Cardiac septum (tissue), 1 donor: ENCODE results near the gene HOPX. TPM values are rescaled to one million over a fixed set of nuclear protein-coding genes. Genes with fewer than 3 reads are reported as not detected.
"Not testable (repeated sequence)": the region's sequence is repeated elsewhere in the genome, so short reads cannot be mapped to it uniquely, and the experiment has no call there.

ENCODE experiments used
- DNase-seq: peaks from one replicate; pipeline ENCODE4 v3.0.0-alpha.2; 2020; ENCODE audit warnings: low spot score
- intact Hi-C: fragments of 100-400 bp; cut with DNase I; formaldehyde crosslinking; loops from one replicate; pipeline ENCODE4 v1.14.0; 2022
- total RNA-seq: library from RNA; stranded (reverse); fragmentation: NEBNext Ultra II Directional; extraction: Animal tissue kit (Norgen Biotek cat#: 25700); gene quantifications from one replicate; pipeline ENCODE4 v1.2.1, GENCODE V29; 2021
- donor health status: DM: no; HTN: no; CAD: no.

The HOPX gene
- total RNA-seq, 1 donor from 2014 or later = 5.2 TPM

DNA sequence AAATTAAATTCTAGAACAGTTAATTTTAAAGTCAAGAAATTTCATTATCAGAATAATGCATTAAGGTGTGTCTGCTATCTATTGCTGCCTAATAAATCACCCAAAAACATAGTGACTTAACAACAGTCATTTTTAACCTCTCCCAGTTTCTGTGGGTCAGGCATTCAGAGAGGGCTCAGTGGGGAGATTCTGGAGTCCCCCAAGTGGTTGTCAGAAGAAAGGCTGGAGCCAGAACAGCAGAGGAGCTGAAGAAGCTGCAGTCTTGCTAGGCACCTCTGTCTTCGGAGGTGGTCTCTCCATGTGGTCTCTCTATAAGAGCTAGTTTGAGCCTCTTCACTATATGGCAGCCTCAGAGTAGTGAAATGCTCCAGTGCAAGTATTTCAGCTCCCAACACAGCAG is 9.3 kb upstream of the HOPX start:
- intact Hi-C loops = no loop called here
- no peak for DNase-seq

DNA sequence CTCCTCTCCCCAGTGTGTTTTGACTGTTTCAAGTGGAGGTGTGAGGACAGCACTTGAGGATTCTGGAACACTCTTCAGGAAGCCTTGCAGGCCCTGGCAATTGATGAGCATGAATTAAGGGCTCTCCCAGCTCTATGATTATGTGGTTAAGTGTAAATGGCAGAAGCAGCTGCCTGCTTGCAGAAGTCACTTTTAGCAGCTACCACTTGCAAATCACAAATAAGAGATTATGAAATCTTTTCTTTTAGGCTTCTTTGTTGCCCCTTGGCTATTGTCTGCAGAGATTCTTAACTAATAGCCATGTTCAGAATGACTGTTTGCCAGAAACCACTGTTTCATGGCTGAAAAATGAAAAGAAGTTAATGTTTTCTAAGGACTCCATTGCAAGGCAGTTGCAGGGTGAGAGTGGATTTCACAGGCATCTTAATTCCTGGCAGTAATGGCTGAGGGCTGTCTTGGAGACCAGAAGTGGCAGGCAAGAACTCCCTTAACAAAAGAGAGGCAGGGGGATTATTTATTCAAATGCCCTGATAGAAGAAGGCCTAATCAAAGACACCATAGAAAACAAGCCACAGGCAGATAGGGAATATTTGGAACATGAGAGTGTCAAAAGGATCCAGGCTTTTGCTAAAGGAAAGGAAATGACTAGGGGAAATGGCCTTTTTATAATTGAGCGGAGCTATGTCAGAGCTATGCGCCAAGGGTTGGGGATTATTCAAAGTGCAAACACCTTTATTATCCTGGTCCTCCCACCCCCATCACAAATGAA is 8.3 kb upstream of the HOPX start:
- intact Hi-C loops = no loop called here
- DNase-seq = no peak

DNA sequence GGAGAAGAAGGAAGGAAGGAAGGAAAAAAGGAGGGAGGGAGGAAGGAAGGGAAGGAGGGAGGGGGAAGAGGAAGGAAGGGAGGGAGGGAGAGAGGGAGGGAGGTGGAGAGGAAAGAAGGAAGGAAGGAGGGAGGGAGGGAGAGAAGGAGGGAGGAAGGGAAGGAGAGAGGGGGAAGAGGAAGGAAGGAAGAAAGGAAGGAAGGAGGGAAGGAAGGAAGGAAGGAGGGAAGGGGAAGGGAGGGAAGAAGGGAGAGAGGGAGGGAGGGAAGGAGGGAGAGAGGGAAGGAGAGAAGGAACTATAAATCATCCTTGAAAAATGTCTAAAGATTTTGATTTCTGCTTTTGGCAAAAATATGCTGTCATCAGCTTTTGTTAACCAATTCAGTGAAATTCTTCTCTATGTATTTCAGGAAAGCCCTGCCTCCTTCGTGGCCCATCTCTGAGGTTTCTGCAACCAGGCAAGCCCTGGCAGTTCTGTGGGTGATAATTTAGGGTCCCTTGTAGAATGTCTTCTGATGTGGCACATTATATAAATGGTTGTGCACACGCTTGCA is 7.1 kb upstream of the HOPX start:
- intact Hi-C loops = no loop called here
- DNase-seq = no peak

DNA sequence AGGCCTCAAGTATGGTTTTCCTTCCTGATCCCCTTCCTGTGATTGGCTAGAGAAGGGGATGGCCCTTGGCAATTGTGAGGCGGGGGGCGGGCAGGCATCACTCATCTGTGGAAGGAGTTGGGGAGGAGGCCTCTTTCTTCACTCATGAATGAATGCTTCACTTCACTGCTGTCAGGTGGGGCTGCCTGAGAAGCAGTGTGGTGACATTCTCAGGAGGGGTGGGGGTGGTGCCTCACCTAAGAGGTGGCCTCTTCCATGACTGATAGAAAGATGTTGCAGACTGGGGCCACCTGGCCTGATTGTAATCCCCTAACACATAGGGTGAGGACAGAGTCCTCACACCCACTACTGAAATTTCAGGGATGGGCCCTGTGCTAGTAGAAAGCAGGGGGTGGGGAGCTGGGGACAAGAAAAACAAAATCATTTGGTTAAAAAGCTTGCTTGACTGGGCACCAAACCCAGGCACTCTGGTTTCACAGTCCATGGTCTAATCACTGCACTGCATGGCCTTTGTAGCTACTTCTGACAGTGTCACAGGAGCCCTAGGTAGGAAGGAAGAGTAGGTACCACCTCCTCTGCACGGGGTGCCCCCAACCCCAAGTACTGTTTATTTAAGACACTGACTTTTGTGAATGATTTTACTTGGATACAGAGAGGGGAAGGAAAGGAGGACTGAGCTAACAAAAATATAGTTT is 5.6 kb upstream of the HOPX start:
- DNase-seq = no peak
- intact Hi-C loops = no loop called here

DNA sequence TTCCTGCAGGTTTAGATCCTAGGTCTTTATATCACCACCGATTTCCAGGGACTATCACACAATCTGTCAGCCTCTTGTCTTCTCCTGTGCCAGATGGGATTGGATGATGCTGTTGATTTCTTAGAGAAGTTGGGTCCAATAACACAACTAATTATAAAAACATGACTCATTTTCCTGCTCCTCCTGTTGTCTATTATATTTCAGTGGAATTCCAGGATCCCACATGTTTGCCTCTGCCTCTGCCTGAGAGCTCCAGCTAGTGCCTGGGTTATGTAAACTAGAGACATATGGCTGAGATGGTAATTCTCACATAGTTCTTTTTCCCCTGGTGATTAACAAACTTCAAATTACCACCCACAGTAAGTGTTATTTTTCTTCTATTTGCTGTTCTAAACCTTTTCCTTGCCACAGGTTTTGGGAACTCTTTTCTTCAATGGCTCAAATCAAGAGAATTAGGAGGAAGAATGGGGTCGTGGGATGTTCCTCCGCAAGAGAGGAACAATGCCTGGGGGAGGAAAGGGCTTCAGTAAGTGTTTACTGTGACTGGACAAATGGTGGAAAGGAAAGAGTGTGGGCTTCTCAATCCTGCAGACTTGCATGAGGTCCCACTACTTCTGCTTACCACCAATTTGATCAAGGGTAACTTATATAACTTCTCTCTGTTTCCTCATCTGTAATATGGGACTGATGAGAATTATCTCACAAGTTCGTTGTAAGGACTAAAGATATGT is 3.4 kb upstream of the HOPX start:
- no peak for DNase-seq
- intact Hi-C loops = no loop called here

DNA sequence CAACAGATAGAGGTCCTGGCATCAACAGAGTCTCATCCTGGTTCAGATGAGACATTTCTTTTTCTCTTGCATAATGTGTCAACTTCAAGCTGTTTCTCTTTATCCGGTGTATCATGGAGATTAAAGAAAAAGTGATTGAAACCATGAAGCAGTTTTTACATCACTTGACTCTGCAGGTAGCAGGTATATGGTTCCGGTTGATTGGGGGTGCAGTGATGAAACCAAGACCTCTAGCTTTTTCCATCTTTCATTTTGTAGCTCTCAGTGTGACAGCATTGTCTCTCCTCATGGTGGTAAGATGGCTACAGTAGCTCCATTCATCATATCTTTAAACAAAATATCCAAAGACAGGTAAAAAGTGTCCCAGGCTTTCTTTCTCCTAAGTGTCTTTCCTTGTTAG is 2.4 kb upstream of the HOPX start:
- intact Hi-C loops = no loop called here
- no peak for DNase-seq

DNA sequence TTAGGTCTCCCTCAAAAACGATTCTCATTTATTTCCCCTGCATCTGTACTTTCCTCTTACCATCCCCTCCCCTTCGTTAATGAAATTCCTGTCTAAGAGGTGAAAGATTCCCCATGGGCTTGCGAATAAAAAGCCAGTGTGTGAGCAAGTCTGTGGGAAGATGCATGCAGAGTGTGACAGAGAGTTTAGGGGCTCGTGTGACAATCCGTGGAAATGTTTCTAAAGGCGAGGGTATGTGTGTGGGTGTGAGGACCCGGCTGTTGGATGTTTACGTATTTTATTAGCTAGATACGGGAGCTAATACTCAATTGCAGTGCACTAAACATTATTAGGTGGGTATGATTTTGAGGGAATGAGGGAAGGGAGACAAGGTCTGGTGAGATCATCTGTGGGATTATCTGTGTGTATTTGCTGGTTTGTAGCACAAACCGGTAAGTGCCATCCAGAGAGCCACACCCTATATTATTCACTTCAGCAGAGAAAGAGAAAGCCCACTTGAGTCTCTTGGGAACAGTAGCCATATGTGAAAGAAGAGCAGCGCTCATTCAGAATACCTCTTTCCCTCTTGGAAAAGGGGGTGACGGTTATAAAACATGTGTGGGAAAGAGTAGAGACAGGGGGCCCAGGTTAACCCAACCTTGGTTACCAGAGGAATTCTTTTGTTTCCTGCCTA is 893 bp upstream of the HOPX start:
- no peak for DNase-seq
- intact Hi-C loops = no loop called here

DNA sequence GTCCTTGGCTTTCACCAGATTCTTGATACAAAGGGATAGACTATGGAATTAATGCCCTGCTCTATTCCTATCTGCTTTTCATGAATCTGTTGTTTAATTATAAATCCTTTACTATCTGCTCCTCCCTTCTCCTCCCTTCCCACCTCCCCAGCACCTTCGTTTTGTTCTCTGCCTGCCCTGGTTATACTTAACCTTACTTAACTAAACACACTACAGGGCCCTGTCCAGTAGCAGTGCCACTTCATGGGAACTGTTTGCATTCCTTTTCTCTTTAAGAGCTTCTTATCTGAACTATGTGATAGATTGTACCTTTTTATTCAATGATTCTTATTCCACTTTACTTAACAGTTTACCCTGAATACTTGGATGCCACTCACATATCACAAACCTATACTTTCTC is 830 bp downstream of the HOPX start:
- intact Hi-C loops = no loop called here
- no peak for DNase-seq

DNA sequence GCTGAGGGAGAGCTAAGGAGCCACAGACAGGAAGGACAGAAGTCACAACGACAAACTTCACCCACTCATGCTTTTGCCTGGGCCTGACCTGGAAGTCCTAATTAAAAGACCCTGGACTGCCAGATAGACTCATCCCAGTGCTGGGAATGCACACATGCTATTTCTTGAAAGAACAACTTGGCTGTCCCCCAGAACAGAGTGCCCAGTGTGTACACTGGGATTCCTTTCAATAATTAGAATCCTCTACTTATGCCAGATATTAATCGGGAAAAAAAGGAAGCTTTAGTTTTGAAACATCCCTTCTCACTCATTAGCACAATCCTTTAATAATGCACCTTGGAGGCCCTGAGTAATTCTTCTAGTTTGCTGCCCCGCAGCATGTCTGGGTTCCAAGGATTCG is 3.4 kb downstream of the HOPX start:
- no peak for DNase-seq
- intact Hi-C loops = no loop called here

DNA sequence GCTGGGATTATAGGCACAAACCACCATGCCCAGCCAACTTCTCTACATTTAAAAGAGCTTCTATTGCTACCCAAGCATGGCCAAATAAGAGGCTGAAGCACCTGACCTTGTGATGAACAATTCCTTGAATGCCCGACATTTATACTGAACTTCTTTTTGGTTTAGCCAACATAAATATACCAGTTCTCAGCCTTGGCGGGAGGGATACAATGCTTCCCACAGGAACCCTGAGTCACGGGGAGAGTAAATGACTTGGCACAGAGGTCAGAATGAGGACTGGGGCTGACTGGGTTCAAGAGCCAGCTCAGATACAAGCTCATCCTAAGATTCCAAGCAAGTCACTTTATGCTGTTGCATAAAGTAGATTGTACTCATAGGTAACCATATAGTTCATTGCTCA is 6.1 kb downstream of the HOPX start:
- intact Hi-C loops = no loop called here

DNA sequence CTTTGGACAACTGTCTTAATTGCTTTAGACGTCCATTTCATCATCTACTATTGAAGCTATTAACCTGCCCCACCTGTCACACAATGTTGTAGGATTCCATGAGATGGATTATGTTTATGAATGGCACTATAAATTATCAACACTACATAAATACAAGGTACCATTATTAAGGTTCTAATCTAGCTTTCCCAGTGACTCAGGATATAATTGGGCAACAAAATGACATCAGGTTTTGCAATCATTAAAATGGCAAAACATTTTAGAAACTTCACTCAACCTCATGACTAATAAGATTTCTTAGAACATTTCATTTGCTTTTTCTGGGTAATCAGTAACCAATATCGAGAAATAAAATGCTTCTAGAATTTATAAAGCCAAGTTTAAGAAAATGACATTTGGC is 9.2 kb downstream of the HOPX start:
- no peak for DNase-seq
- intact Hi-C loops = no loop called here

More for the DNA sequence above, 6.1 kb downstream of the HOPX start:
- DNase-seq = no peak

DNA sequence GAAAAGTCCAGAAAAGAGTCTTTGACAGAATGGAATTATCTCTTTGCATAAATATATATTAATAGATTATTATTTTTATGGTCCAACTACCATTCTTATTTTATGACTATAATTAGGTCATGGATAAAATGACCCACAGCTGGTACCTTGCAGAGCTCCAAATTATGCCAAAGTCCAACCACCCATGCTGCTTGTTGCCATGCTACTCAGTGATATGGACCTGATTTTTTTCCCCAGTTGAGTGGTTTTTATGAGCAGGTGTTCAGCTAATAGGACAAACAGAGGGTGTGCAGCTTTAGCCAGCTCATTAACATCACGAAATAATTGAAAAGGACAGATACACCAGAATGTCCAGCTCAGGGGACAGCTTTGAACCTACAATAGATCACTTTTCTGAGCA is 9.7 kb downstream of the HOPX start:
- intact Hi-C loops = no loop called here
- no peak for DNase-seq

DNA sequence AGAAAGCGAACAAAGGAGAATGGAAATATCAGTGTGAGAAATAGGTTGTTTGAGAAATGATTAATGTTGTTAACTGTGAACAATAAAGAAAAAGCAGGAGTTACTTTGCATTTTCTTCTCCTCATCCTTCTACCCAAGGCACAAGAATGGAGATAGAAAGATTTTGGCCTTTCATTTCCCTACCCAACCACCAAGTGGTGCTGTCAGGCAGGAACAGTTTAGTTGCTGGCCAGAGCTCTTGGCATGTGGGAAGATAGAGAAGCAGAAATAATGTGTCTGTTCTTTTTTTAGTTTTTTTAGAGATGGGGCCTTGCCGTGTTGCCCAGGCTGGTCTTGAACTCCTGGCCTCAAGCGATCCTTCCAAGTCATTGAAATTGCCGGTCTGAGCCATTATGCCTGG is 12.8 kb downstream of the HOPX start:
- intact Hi-C loops = no loop called here
- no peak for DNase-seq

DNA sequence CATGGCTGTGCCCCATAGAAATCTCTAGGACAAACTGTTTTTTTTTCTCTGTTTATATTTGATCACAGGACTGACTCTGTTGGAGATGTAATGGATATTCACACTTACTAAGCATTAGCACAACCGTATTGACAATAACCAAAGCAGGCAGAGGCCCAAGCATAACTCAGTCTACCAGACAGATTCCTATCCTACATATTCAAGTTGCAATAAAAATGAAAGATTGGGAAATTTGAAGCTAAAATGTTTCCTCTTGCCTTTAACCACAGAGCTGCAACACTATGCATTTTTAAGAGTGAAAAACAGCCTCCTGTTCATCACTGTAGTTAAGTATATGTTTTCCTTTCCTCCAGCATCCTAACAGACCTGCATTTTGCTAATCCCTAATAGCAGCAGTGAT is 13.7 kb downstream of the HOPX start:
- DNase-seq, intact Hi-C loops: not testable (repeated sequence)

DNA sequence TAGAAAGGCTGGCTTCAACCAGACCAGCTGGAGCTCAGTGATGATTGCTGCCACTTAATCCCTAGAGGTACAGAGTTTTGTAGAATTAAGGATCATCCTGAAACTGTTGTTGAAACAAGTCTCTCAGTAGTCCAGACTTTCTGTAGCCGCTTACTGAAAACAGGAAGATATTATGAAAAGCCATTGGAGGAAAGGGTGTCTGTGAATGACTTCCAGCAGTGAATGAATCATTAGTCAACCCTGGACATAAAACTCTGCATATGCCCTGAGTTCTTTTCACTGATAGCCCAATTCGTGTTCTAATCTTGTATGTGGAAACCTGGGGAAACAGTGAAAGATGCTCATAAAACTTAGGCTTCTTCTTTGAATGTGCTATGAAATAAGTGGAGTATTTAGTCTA is 14.8 kb downstream of the HOPX start:
- intact Hi-C loops = no loop called here

DNA sequence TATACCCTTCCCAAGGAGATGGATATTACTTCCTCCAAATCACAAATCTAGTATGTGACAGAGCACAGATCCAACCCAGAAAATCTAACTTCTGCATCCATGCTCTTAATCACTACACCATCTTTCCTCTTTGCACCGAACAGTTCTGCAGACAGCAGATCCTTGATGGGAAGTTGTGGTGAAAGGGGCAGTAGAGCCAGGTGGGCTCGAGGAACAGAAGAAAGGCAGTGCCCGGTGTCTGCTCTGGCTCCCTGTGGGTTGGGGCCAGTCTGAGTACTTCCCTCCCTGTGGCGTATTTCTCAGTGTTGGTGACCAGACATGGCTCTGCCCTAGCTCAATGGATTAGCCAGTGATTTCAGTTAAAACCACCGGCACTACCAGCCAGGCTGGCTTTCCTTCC is 15.3 kb downstream of the HOPX start:
- DNase-seq = no peak
- intact Hi-C loops = no loop called here

More for the DNA sequence above, 14.8 kb downstream of the HOPX start:
- DNase-seq = no peak

DNA sequence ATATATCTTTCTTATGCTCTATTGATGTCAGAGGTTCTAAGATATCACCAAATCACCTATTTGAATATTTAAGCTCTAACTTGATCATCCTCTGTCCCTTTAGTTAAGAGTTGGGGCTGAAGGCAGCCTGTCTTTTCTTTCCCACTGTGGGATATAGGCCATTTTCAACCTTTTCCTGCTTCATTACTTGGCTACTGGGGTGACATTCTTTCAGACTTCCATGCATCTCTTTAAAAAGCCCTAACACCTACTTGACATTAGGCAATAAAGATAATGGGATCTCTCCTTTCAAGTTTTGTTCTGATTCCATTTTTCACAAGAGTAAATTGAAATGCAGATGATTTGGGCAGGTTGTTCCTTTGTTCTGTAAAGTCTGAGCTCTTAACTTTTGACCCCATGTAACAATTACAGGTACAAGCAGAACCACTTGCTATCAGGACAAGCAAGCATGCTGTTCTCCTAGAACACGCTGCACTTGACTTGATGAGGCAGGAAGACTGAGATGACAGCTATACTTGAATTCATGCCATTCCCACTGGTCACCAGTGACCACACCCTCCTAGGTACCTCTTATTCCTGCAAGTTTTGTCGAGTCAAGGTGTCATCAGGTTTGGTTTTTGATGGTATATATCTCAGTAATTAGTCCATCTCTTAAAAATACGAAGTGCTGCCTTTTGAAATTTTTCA is 18.2 kb downstream of the HOPX start:
- intact Hi-C loops = no loop called here
- DNase-seq = no peak

DNA sequence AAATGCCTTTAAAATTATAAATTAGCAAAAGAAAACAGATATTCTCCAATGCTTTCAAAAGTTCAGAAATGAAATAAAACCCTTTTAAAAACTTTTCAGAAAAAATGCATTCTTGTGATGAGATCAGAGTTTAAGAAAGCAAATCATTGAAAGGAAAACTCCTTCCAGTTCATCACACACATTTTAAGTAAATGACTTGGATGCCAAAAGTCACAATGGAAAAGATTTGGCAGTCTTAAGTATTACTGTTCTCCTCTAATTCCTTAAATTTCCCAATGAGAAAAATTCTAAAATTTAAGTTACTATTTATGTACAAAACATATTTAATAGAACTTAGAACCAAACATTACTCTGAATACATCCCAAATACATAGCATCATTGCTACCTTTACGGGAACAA is 21.1 kb downstream of the HOPX start:
- no peak for DNase-seq
- intact Hi-C loops = loop anchor here (5.0 kb wide), 1 partner anchor 67 kb away; no protein-coding TSS in a partner anchor

DNA sequence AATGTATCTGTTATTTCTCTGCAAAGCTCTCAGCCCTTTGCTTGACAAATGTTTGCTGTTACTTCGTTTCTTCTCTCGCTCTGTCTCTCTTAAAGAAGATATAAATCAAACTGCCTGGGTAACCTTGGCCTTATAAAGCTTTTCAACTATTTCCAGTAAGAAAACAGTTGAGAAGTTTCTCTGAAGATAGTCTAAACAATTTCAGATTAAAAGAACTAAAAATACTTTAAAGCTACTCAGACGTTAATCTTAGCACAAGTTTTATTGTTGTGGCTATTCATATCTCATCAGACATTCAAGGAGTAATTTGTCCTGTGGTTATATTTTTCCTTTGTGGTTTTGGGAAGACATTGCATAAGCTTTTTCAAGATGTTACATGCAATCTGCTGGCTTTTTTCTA is 22.6 kb downstream of the HOPX start:
- intact Hi-C loops = loop anchor here (5.0 kb wide), 1 partner anchor 69 kb away; no protein-coding TSS in a partner anchor
- no peak for DNase-seq
